ENCODE data around the gene TNFSF12. TPM values are rescaled to one million over a fixed set of nuclear protein-coding genes. Genes with fewer than 3 reads are reported as not detected.

TNFSF12 gene
- total RNA-seq, 4 donors from 2014 or later, result 29.2 to 64.5 (median 41.5) TPM

GRCh38 chr17:7555320-7555948, 6.6 kb downstream of the TNFSF12 start:
- no peak for DNase-seq (ENCODE audit: low spot score)
- ATAC-seq (ENCODE audit: low FRiP score), result no peak
- TF ChIP-seq, protein P1, sequence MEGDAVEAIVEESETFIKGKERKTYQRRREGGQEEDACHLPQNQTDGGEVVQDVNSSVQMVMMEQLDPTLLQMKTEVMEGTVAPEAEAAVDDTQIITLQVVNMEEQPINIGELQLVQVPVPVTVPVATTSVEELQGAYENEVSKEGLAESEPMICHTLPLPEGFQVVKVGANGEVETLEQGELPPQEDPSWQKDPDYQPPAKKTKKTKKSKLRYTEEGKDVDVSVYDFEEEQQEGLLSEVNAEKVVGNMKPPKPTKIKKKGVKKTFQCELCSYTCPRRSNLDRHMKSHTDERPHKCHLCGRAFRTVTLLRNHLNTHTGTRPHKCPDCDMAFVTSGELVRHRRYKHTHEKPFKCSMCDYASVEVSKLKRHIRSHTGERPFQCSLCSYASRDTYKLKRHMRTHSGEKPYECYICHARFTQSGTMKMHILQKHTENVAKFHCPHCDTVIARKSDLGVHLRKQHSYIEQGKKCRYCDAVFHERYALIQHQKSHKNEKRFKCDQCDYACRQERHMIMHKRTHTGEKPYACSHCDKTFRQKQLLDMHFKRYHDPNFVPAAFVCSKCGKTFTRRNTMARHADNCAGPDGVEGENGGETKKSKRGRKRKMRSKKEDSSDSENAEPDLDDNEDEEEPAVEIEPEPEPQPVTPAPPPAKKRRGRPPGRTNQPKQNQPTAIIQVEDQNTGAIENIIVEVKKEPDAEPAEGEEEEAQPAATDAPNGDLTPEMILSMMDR (IDR thresholded peaks at IDR 0.05), result no peak

DNA sequence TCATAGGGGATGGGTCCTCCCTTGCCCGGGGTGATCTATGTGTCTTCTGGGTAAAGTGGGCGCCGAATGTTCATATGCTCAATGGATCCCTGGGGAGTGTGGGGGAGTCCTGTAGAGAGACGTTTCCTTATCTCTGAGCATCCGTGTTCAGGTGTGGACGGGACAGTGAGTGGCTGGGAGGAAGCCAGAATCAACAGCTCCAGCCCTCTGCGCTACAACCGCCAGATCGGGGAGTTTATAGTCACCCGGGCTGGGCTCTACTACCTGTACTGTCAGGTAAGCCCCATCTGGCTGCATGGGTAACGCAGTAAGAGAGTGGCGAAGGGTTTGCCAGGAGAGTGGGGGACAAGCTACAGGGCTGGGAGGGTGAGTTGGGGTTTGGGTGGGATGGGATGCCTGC, 7.8 kb downstream of the TNFSF12 start:
- DNase-seq (ENCODE audit: low spot score) (no peak), ATAC-seq (ENCODE audit: low FRiP score) (no peak)
- TF ChIP-seq, protein P1 (IDR thresholded peaks at IDR 0.05), result no peak

- no peak for ATAC-seq (ENCODE audit: low FRiP score)
- no peak for DNase-seq (ENCODE audit: low spot score)
- TF ChIP-seq, protein P1 (IDR thresholded peaks at IDR 0.05), result no peak
Observed at GRCh38 chr17:7557147-7557764, 8.4 kb downstream of the TNFSF12 start.

DNA sequence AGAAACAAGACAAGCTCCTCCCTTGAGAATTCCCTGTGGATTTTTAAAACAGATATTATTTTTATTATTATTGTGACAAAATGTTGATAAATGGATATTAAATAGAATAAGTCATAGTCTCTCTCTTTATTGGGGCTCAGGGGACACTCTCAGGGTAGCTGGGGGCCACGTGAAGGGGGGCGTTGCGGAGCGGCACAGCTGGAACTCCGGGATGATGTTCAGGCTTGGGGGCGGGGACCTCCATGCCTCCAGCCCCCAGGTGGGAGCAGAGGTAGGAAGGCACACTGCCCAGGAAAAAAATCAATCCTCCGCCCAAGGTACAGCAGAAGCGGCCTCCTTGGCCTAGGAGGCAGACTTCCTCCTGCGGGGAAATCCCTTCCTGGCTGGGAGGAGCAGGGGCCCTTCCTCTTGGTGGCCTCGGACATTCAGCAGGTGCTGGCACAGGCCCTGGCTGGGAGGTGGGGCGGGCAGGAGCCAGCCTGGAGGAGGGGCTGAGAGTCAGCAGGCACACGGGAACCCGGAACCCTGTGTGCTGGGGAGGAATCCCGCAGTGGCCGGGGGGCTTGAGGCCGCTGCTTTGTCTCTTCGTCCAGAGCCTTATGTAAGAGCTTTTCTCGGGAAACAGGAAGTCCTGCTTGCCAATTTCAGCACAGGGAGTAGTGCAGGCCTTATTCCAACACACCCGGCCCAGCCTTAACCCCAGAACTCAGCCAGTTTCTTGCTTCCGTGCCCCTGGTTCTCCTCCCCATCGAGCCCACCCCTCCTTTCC, 9.1 kb downstream of the TNFSF12 start:
- DNase-seq (ENCODE audit: low spot score), result no peak
- TF ChIP-seq, protein P1 (IDR thresholded peaks at IDR 0.05), result no peak
- peak; percentile 65 for ATAC-seq (ENCODE audit: low FRiP score)

DNA sequence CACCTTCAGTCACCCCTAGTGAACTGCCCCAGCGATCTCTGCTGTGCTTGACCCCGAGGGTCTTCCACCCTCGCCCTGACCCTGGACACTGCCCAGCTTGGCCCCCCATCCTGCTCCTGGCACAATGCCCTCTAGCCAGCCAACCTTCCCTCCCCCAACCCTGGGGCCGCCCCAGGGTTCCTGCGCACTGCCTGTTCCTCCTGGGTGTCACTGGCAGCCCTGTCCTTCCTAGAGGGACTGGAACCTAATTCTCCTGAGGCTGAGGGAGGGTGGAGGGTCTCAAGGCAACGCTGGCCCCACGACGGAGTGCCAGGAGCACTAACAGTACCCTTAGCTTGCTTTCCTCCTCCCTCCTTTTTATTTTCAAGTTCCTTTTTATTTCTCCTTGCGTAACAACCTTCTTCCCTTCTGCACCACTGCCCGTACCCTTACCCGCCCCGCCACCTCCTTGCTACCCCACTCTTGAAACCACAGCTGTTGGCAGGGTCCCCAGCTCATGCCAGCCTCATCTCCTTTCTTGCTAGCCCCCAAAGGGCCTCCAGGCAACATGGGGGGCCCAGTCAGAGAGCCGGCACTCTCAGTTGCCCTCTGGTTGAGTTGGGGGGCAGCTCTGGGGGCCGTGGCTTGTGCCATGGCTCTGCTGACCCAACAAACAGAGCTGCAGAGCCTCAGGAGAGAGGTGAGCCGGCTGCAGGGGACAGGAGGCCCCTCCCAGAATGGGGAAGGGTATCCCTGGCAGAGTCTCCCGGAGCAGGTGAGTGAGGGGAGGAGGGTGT, 9.9 kb downstream of the TNFSF12 start, which contains the start of gene TNFSF13:
Gene TNFSF13 (plus strand): TSS at position 207 of the 776 bp plus-strand sequence. CDS start 290 bp downstream, at position 497.
- TF ChIP-seq, protein P1 (IDR thresholded peaks at IDR 0.05), result no peak
- ATAC-seq (ENCODE audit: low FRiP score), result peak; percentile 30
- DNase-seq (ENCODE audit: low spot score), result no peak

DNA sequence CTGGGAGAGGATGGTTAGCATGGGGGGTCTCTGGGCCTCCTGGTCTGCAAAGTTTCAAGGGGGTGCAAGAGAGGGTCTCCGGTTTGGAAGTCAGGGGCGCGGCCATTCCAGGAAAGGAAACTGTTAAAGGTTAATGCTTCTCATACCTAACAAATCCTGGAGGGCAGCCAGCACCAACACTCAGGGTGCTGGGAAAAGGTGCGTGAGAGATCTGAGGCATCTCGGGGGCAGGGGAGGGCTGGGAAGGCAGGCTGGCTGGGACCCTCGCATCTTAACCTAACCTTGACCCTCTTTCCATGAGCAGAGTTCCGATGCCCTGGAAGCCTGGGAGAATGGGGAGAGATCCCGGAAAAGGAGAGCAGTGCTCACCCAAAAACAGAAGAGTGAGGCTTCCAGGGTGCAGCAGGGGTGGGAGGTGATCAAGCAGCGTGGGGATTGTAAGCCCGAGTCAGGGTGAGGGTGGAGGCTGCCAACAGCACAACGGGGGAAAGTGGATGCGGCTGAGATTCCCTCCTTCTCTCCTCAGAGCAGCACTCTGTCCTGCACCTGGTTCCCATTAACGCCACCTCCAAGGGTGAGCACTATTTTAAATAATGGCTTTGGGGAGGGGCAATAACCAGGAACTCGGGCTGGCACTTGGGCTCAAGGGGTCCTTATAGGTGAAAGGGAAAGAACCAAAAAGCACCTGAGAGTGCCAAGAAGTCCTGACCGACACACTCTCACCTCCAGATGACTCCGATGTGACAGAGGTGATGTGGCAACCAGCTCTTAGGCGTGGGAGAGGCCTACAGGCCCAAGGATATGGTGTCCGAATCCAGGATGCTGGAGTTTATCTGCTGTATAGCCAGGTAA, 10.7 kb downstream of the TNFSF12 start:
- no peak for ATAC-seq (ENCODE audit: low FRiP score)
- TF ChIP-seq, protein P1 (IDR thresholded peaks at IDR 0.05), result no peak
- no peak for DNase-seq (ENCODE audit: low spot score)
